Body of pancreas (tissue), 4 donors: ENCODE results near the gene ARID5B. TPM values are rescaled to one million over a fixed set of nuclear protein-coding genes. Genes with fewer than 3 reads are reported as not detected.

ENCODE experiments used
- ATAC-seq: fragments of 150-250 bp; one replicate; pipeline ENCODE4 v1.9.1; 2016
- DNase-seq, 4 donors: peaks; one replicate each; pipeline ENCODE4 v3.0.0-alpha.2; 2019
- H3K27ac ChIP-seq, 4 donors: fragments of 200-600 bp; sonication (generic); 1 replicate in 3 of 4; 2 replicates in 1 of 4; pipeline versions ENCODE4 v1.5.1 to v1.6.1; 2016 to 2019; ENCODE audit warnings: mild to moderate bottlenecking in 1 of 4, mixed read lengths in 1 of 4, moderate library complexity in 1 of 4
- H3K27me3 ChIP-seq, 2 donors: fragments of 200-600 bp; sonication (generic); one replicate each; pipeline ENCODE4 v1.6.0; 2016; ENCODE audit warnings: mild to moderate bottlenecking in 1 of 2
- H3K36me3 ChIP-seq, 2 donors: fragments of 200-600 bp; sonication (generic); replicated peaks in 1 of 2; 2 replicates each; pipeline ENCODE4 v1.5.1; 2016; ENCODE audit warnings: low read depth in 2 of 2; ENCODE audit not compliant: insufficient read depth in 1 of 2
- H3K4me1 ChIP-seq: fragments of 200-600 bp; sonication (generic); one replicate; pipeline ENCODE4 v1.6.0; 2016
- H3K4me3 ChIP-seq, 2 donors: fragments of 200-600 bp; sonication (generic); 1 replicate in 1 of 2; 2 replicates in 1 of 2; pipeline ENCODE4 v1.5.1; 2016 to 2019
- H3K9me3 ChIP-seq, 3 donors: fragments of 200-600 bp; sonication (generic); 1 replicate in 2 of 3; 2 replicates in 1 of 3; pipeline ENCODE4 v1.5.1; 2016
- POLR2A ChIP-seq, 3 donors: fragments of 450-650 bp; IDR thresholded peaks; one replicate each; pipeline ENCODE4 v1.6.1; 2016; ENCODE audit warnings: antibody characterized with exemption in 3 of 3, mild to moderate bottlenecking in 2 of 3
- WGBS, 2 donors: methylation state at CpG; one replicate each; pipeline ENCODE4 v1.1.5; 2017; 5-methylcytosine and 5-hydroxymethylcytosine counted together
- intact Hi-C: fragments of 100-400 bp; cut with DNase I; formaldehyde crosslinking; loops from one replicate; pipeline ENCODE4 v1.15.1; 2023
- total RNA-seq, 2 donors: library from RNA; depleted of rRNA; stranded (reverse); fragments of >200 nt; gene quantifications; one replicate each; pipeline ENCODE4 v1.1.0, GENCODE V29; 2016
- TF ChIP-seq, protein P1 (sequence below), 7 experiments: fragments of 450-650 bp in 4 of 7; fragments of 200-600 bp in 3 of 7; sonication (generic) in 3 of 7; IDR thresholded peaks; one replicate each; pipeline ENCODE4 v1.5.1; 2016 to 2019; ENCODE audit warnings: antibody characterized with exemption in 7 of 7

The ARID5B gene
- total RNA-seq, 2 donors from 2014 or later: 16.1 to 17.1 TPM

- H3K4me1 ChIP-seq: peaks cover 35% of the 10 kb centered on the region
- 22 to 23% methylated on average over 7 of the region's 7 CpGs for WGBS, 2 donors
- TF ChIP-seq POLR2A (IDR thresholded peaks at IDR 0.05): no peak
- TF ChIP-seq, protein P1, sequence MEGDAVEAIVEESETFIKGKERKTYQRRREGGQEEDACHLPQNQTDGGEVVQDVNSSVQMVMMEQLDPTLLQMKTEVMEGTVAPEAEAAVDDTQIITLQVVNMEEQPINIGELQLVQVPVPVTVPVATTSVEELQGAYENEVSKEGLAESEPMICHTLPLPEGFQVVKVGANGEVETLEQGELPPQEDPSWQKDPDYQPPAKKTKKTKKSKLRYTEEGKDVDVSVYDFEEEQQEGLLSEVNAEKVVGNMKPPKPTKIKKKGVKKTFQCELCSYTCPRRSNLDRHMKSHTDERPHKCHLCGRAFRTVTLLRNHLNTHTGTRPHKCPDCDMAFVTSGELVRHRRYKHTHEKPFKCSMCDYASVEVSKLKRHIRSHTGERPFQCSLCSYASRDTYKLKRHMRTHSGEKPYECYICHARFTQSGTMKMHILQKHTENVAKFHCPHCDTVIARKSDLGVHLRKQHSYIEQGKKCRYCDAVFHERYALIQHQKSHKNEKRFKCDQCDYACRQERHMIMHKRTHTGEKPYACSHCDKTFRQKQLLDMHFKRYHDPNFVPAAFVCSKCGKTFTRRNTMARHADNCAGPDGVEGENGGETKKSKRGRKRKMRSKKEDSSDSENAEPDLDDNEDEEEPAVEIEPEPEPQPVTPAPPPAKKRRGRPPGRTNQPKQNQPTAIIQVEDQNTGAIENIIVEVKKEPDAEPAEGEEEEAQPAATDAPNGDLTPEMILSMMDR (IDR thresholded peaks at IDR 0.05): no peak
- no peak overlapping the region for H3K4me3 ChIP-seq
- DNase-seq (no peak), ATAC-seq (no peak)
- intact Hi-C loops: no loop called here
- H3K36me3 ChIP-seq: no peaks in the 10 kb centered on the region
- no peaks in the 10 kb centered on the region for H3K27me3 ChIP-seq
- no peaks in the 10 kb centered on the region for H3K9me3 ChIP-seq
- peak overlapping the region in 3 of 4 donors; percentile 28 to 99 (median 63) for H3K27ac ChIP-seq
Observed at GRCh38 chr10:61899663-61899996, 1.9 kb upstream of the ARID5B start.

GRCh38 chr10:61899997-61900828, 1.3 kb upstream of the ARID5B start:
- Histone ChIP-seq H3K36me3 (no peaks in the 10 kb centered on the region), H3K4me1 (peaks cover 39% of the 10 kb centered on the region), H3K9me3 (no peaks in the 10 kb centered on the region), H3K4me3 (peak overlapping the region in 1 of 2 donors; percentile 93), H3K27me3 (no peaks in the 10 kb centered on the region), H3K27ac (peak overlapping the region; percentile 28 to 99 (median 64))
- ATAC-seq: no peak
- DNase-seq: peak; percentile 38 to 61 (median 51)
- TF ChIP-seq, protein P1 (IDR thresholded peaks at IDR 0.05): no peak
- peak in 2 of 3 donors; percentile 23 to 31 for TF ChIP-seq POLR2A (IDR thresholded peaks at IDR 0.05)
- 1% methylated on average over 25 of the region's 25 CpGs for WGBS, 2 donors
- intact Hi-C loops: no loop called here

DNA sequence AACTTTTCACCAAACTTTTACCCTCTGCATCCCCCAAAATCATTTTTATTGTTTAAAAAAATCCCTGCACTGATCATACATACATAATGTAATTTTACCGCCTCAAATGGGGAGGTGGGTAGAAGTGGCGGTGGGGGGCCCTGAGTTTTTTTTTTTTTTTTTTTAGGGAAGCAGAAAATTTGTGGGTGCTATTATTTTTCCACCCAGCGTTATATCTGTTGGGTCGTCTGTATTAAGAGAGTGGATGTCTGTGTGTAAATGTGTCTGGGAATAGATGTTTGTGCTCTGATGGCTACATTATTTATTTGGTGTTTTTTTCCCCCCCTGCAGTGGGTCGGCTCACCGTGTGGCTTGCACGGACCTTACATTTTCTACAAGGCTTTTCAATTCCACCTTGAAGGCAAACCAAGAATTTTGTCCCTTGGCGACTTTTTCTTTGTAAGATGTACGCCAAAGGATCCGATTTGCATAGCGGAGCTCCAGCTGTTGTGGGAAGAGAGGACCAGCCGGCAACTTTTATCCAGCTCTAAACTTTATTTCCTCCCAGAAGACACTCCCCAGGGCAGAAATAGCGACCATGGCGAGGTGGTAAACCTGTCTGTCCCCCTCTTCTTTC, 438 bp downstream of the ARID5B start:
- no peak for ATAC-seq

GRCh38 chr10:61902445-61903220, 1.1 kb downstream of the ARID5B start:
- peak overlapping the region; percentile 93 to 99 (median 96) for H3K27ac ChIP-seq
- TF ChIP-seq, protein P1 (IDR thresholded peaks at IDR 0.05): peak in 2 of 7 experiments; percentile 5 to 14
- TF ChIP-seq POLR2A (IDR thresholded peaks at IDR 0.05): peak in 2 of 3 donors; percentile 9 to 21
- DNase-seq (peak; percentile 63 to 73 (median 68)), ATAC-seq (peak; percentile 41)
- H3K4me3 ChIP-seq: peak overlapping the region; percentile 43 to 93
- H3K9me3 ChIP-seq: no peaks in the 10 kb centered on the region
- no peaks in the 10 kb centered on the region for H3K27me3 ChIP-seq
- peaks cover 36% of the 10 kb centered on the region for H3K4me1 ChIP-seq
- no peaks in the 10 kb centered on the region for H3K36me3 ChIP-seq
- intact Hi-C loops: no loop called here
- WGBS, 2 donors: 0% methylated on average over 21 to 23 of the region's 25 CpGs

More for the DNA sequence above, 438 bp downstream of the ARID5B start:
- Histone ChIP-seq H3K9me3 (no peaks in the 10 kb centered on the region), H3K27ac (peak overlapping the region; percentile 93 to 99 (median 96)), H3K4me3 (peak overlapping the region; percentile 19 to 93), H3K36me3 (no peaks in the 10 kb centered on the region), H3K27me3 (no peaks in the 10 kb centered on the region), H3K4me1 (peaks cover 43% of the 10 kb centered on the region)
- intact Hi-C loops: no loop called here
- WGBS, 2 donors: 0% methylated on average over 14 of the region's 14 CpGs
- DNase-seq: peak in 3 of 4 donors; percentile 17 to 37 (median 27)
- no peak for TF ChIP-seq POLR2A (IDR thresholded peaks at IDR 0.05)
- TF ChIP-seq, protein P1 (IDR thresholded peaks at IDR 0.05): no peak
